HL-60/S4 treated with retinoic acid at 250 ng/mL for 4 days and 3 days (cell line): ENCODE measurements around the gene DCLK2.

Experiments
- in situ Hi-C: fragments of 300-500 bp; cut with MboI; formaldehyde crosslinking; loops from 2 replicates; pipeline ENCODE4 v1.7.0; 2022; ENCODE audit warnings: low sequenced_read_pairs

The DCLK2 gene

DNA sequence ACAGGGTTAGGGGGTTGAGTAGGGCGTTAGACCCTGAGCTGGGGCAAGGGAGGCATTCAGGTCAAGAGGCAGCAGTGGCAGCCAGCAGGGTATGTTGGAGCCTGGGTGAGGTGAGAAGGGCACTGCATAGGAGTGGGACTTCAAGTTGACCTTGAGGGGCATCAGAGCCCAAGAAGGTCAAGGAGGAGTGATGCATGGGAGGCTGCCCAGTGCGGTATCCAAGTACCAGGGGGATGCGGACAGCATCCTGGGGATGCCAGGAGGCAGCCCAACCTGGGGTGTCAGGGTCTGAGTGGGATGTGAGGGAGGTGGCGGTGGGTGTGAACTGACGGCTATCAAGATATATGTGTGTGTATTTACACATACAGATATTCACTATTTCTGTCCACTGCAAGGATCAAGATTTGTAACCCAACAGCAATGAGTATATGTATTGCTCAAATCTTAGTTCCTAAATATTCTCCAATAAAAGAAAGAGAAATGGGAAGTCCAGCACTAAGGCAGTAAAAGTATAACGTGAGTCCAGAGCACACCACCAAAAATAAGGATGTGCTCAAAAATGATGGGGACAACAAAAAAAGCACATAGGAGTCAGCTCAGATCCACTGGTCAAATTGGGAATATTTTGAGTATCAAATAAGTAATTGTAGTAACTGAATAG lies 9.8 kb upstream of the DCLK2 start:
- in situ Hi-C loops: no loop called here

- in situ Hi-C loops: no loop called here
Measured at GRCh38 chr4:150069353-150069752, 8.9 kb upstream of the DCLK2 start.

- in situ Hi-C loops: no loop called here
Measured at GRCh38 chr4:150070464-150071170, 7.6 kb upstream of the DCLK2 start.

- in situ Hi-C loops: no loop called here
Measured at GRCh38 chr4:150072471-150072870, 5.8 kb upstream of the DCLK2 start.

GRCh38 chr4:150072906-150073714 lies 5.1 kb upstream of the DCLK2 start:
- in situ Hi-C loops: no loop called here

DNA sequence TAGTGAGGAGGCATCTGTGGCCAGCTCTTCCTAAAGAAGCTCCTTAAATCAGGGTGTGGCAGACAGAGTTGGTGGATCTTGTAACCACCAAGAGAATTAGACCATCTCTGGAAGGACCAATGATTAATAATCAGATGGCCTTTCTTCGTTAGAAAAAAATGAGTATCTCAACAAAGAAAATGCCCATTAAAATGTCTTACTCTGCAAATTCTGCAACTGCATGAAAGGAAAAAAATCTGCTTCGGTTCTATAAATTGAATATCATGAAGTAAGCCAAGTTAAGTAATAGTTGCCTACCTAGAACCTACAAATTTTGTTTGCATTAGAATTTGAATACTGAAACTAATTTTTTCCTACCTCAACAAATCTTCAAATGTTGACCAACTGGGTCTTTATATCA lies 4.2 kb upstream of the DCLK2 start:
- in situ Hi-C loops: no loop called here

DNA sequence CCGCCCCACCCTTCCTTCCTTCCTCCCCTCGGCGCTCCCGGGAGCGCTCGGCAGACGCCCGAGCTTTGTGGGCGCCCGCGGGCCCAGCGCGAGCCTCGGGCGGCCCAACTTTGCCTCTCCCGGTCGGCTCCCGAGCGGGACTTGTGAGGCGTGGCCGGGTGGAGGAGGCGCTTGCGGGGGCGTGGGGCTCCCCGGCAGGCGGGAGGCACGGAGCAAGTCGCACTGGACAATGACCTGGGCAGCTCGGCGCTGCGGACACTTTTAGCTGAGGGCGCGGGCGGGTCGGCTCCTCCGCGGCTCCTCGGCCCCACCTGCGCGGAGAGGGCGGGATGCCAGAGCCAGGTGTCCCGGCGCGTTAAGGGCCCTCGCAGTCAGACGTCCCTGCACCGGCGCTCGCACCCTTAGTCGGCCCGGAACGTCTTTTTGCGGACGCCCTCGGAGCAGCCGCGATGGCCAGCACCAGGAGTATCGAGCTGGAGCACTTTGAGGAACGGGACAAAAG lies 385 bp downstream of the DCLK2 start:
- in situ Hi-C loops: no loop called here

GRCh38 chr4:150079081-150079581 lies 886 bp downstream of the DCLK2 start:
- in situ Hi-C loops: no loop called here

DNA sequence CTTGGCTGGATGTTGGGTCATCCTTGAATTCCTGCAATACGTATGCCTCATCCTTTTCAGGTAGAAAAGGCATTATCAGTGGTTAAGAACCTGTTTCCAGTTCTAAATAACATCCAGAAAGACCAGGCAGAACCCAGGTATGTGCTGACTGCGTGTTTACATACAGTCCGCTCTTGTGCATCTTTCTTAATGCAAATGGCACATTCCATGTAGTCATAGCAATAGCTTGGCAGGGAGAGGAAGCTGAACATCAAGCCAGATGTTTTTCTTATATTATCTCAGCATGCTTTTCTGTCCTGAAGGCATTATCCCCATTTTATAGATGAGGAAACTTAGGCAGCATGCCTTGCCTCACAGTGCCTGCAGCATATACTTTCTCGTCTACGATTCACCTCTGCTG lies 2.1 kb downstream of the DCLK2 start:
- in situ Hi-C loops: no loop called here

DNA sequence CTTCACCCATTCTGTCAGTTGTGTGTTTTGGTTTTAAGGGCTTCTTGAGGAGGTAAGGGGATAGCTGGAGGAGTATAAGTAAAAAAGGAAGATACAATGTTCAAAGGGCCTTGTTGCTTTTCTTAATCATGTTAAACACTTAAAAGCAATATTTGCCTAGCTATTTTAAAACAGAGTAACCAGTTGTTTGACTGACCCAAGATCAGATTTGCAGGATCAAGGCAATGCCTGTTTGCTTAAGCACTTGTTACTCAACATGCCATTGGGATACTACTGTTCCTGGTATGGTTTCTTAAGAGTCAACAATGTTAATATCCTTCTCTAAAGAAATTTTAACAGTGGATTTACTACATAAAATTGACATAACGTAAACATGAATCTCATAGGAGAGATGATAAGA lies 2.6 kb downstream of the DCLK2 start:
- in situ Hi-C loops: no loop called here

- in situ Hi-C loops: no loop called here
Measured at GRCh38 chr4:150082241-150082640, 4.0 kb downstream of the DCLK2 start.

- in situ Hi-C loops: no loop called here
Measured at GRCh38 chr4:150087006-150087405, 8.8 kb downstream of the DCLK2 start.

DNA sequence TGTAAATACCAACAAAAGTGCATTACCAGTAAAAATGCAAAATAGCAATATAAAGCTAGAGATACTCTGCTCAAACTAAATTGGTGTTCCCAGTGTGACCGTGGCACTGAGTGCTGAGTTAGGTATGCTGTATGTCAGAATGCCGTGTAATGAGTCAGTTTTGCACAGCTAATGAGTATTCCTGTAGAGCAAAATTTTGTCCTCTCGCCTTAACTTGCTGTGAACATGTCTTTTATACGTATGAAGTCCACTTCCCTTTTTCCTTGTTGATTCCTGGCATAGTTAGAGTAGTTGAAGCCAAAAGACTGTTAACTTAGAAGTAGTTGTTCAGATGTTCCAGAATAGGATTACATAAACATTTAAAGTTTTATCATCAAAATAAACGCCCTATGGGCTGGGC lies 11.5 kb downstream of the DCLK2 start:
- in situ Hi-C loops: no loop called here

- in situ Hi-C loops: no loop called here
Measured at GRCh38 chr4:150090836-150091235, 12.6 kb downstream of the DCLK2 start.

- in situ Hi-C loops: no loop called here
Measured at GRCh38 chr4:150094676-150095075, 16.4 kb downstream of the DCLK2 start.

GRCh38 chr4:150096625-150097024 lies 18.4 kb downstream of the DCLK2 start:
- in situ Hi-C loops: no loop called here

GRCh38 chr4:150098214-150098613 lies 20.0 kb downstream of the DCLK2 start:
- in situ Hi-C loops: no loop called here

DNA sequence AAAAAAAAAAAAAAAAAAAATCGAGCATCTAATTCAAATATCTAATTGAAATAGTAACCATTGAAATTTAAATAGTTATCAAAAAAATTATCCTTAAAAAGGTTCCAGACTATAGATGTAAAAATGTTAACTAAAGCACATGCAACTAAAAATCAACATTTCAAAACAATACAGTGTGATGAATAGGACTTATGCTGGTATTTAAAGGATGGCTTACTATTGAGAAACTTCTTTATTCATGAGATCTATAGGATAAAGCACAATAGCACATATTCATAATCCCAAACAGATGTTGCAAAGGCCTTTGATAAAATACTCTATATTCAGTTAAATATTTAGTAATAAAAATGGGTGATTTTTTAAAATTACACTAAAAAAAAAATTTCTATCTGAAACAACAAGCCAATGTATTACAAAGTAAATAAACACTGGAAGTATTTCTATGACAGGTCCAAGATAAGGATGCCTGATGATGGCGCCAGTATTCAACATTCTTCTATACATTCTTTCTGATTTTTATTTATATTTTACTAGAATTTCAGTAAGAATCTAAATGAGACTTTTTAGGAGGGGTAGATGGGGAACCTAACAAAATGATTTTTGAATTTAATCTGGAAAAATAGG lies 26.3 kb downstream of the DCLK2 start:
- in situ Hi-C loops: no loop called here

- in situ Hi-C loops: no loop called here
Measured at GRCh38 chr4:150106886-150107285, 28.6 kb downstream of the DCLK2 start.

- in situ Hi-C loops: no loop called here
Measured at GRCh38 chr4:150108691-150109090, 30.4 kb downstream of the DCLK2 start.

- in situ Hi-C loops: no loop called here
Measured at GRCh38 chr4:150114641-150115040, 36.4 kb downstream of the DCLK2 start.
